ENCODE data around the gene KCNQ1. TPM values are rescaled to one million over a fixed set of nuclear protein-coding genes. Genes with fewer than 3 reads are reported as not detected.

Gene KCNQ1
- total RNA-seq, 4 donors from 2014 or later = 0.81 to 2.2 (median 1.6) TPM

GRCh38 chr11:2402106-2402505, 42.7 kb upstream of the KCNQ1 start:
- H3K4me3 ChIP-seq (ENCODE audit: low read depth, poor library complexity, severe bottlenecking) = no peak overlapping the region
- no peak for DNase-seq (ENCODE audit: low spot score in 2 of 2)
- intact Hi-C loops (cut with DNase I; ENCODE audit: low total_unique reads) = no loop called here
- 82 to 83% methylated on average over 10 to 13 of the region's 13 CpGs for WGBS, 2 donors
- TF ChIP-seq CTCF (IDR thresholded peaks at IDR 0.05) (no peak), POLR2A (IDR thresholded peaks at IDR 0.05) (no peak)

GRCh38 chr11:2402890-2403645, 41.7 kb upstream of the KCNQ1 start:
- TF ChIP-seq CTCF (IDR thresholded peaks at IDR 0.05) = no peak
- TF ChIP-seq POLR2A (IDR thresholded peaks at IDR 0.05) = no peak
- H3K4me3 ChIP-seq (ENCODE audit: low read depth, poor library complexity, severe bottlenecking) = no peak overlapping the region
- WGBS, 2 donors = 85 to 88% methylated on average over 25 to 31 of the region's 31 CpGs
- intact Hi-C loops (cut with DNase I; ENCODE audit: low total_unique reads) = no loop called here
- no peak for DNase-seq (ENCODE audit: low spot score in 2 of 2)

GRCh38 chr11:2404735-2405196, 40.0 kb upstream of the KCNQ1 start:
- intact Hi-C loops (cut with DNase I; ENCODE audit: low total_unique reads) = no loop called here
- WGBS, 2 donors = 63 to 79% methylated on average over 6 to 12 of the region's 12 CpGs
- no peak overlapping the region for H3K4me3 ChIP-seq (ENCODE audit: low read depth, poor library complexity, severe bottlenecking)
- DNase-seq (ENCODE audit: low spot score in 2 of 2) = no peak
- TF ChIP-seq POLR2A (IDR thresholded peaks at IDR 0.05) (no peak), CTCF (IDR thresholded peaks at IDR 0.05) (no peak)

GRCh38 chr11:2406451-2406850, 38.4 kb upstream of the KCNQ1 start:
- intact Hi-C loops (cut with DNase I; ENCODE audit: low total_unique reads) = no loop called here
- WGBS, 2 donors = 86 to 90% methylated on average over 11 to 14 of the region's 14 CpGs
- DNase-seq (ENCODE audit: low spot score in 2 of 2) = no peak
- TF ChIP-seq CTCF (IDR thresholded peaks at IDR 0.05) (no peak), POLR2A (IDR thresholded peaks at IDR 0.05) (no peak)
- no peak overlapping the region for H3K4me3 ChIP-seq (ENCODE audit: low read depth, poor library complexity, severe bottlenecking)

GRCh38 chr11:2406878-2407410, 37.9 kb upstream of the KCNQ1 start:
- no peak overlapping the region for H3K4me3 ChIP-seq (ENCODE audit: low read depth, poor library complexity, severe bottlenecking)
- no peak for TF ChIP-seq POLR2A (IDR thresholded peaks at IDR 0.05)
- TF ChIP-seq CTCF (IDR thresholded peaks at IDR 0.05) = no peak
- 49 to 57% methylated on average over 24 of the region's 24 CpGs for WGBS, 2 donors
- intact Hi-C loops (cut with DNase I; ENCODE audit: low total_unique reads) = no loop called here
- no peak for DNase-seq (ENCODE audit: low spot score in 2 of 2)

All from lower leg skin (tissue), 4 donors.